Measurements from ENCODE around the gene SLITRK6.

- TF ChIP-seq CTCF (IDR thresholded peaks at IDR 0.05; ENCODE audit: control extremely low read depth in 1 of 3, insufficient read depth in 1 of 3, low read depth in 1 of 3, low read length in 3 of 3) (no peak), EP300 (IDR thresholded peaks at IDR 0.05; ENCODE audit: borderline replicate concordance in 1 of 2, low read depth in 2 of 2, low read length in 2 of 2) (no peak), GTF2F1 (IDR thresholded peaks at IDR 0.05; ENCODE audit: borderline replicate concordance, low read depth, low read length) (no peak), MAX (IDR thresholded peaks at IDR 0.05) (no peak), CBX5 (IDR thresholded peaks at IDR 0.05; ENCODE audit: low read depth, low read length) (no peak), EZH2 (IDR thresholded peaks at IDR 0.05; ENCODE audit: low read depth, low read length, severe bottlenecking) (no peak), JUN (IDR thresholded peaks at IDR 0.05; ENCODE audit: low read depth, low read length) (no peak), YY1 (IDR thresholded peaks at IDR 0.05; ENCODE audit: low read depth, low read length) (no peak), TAF7 (optimal IDR thresholded peaks at IDR 0.05; ENCODE audit: borderline replicate concordance, low read depth, low read length) (no peak), POLR2A (IDR thresholded peaks at IDR 0.05; ENCODE audit: control extremely low read depth in 1 of 2, low read depth in 2 of 2, low read length in 2 of 2) (no peak)
Observed at GRCh38 chr13:85816413-85816812, 17.2 kb upstream of the SLITRK6 start.

All from H1 (cell line).